Stimulated activated CD8-positive, alpha-beta memory T cell treated with anti-CD3 and anti-CD28 coated beads, Interleukin-4, amount 100 ng/mL, for 48 hours (primary cell): ENCODE measurements around the gene RARRES2.
A peak's percentile ranks its signal among the peaks of the same experiment; 100 is the strongest.

ENCODE experiments used
- DNase-seq: peaks from one replicate; pipeline ENCODE4 v3.0.0-alpha.2; 2020

Gene RARRES2

DNA sequence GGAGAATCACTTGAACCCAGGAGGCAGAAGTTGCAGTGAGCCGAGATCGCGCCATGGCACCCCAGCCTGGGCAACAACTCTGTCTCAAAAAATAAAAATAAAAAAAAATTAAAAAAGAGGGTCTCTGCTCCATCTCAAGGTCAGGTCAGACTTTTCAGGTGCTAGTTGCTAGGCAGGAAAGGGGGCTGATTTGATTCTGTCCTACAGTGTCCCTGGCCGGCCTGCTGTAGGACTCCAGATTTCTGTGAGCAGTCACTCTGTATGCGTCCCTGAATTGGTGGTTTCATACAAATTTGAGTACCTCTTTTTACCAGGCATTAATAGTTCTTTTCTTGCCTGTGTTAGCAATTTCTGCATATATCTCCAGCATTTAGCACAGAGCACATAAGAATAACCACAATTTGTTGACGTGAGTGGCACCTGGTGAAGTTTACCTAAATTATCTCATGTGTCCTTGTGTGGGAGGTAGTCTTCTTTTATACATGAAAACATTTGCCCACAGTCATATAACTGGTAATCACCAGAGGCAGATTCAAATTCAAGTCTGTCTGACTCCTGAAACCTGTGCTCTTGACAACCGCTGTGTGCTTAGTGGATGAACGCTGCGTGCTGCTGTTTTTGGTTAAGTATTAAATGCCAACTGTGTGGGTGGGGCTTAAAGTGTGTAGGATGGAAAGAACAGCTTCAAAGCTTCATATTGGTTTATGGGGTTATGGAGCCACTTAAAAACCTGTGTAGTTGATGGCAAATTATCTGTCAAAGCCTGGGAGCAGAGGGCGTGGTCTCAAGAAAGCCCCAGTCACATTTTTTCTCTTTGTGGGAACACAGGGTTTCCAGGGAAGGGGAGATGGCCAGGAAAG is 34.5 kb upstream of the RARRES2 start:
- peak; percentile 57 for DNase-seq

DNA sequence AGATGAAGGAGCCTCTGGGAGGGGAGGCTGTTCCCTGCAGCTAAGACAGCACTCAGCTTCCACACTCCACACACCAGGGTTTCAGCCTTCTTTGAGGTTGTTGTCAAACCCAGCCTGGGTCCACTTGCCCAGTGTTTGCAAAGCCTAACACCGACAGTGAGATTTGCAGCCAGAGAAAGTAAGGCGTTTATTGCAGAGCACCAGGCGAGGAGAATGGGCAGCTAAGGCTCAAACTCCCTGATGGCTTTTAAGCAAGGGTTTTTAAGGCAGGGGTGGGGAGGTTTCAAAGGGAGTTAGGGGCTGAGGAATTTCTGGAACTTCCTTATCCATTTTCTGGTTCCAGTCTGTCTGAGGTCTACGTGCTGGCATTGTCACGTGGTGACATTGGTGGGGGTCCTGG is 33.0 kb upstream of the RARRES2 start:
- DNase-seq, result no peak

DNA sequence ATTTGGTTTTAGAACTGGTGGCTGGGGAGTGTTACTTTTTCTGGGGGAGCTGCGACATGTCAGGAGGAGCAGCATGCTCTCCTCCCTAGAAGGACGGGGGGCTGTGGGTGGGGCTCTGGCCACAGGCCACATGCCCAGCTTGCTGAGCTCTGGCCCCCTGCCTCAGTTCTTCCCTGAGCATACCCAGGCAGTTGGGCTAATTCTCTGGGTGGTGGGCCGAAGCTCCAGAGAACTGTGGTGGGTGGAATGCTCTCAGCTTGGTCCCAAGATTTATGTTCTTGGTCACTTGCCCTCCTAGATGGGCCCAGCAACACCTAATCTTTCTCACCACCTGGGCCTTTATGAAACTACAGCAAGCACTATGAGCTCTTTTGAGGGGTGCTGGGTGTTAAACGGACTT is 32.6 kb upstream of the RARRES2 start:
- DNase-seq, result no peak

DNA sequence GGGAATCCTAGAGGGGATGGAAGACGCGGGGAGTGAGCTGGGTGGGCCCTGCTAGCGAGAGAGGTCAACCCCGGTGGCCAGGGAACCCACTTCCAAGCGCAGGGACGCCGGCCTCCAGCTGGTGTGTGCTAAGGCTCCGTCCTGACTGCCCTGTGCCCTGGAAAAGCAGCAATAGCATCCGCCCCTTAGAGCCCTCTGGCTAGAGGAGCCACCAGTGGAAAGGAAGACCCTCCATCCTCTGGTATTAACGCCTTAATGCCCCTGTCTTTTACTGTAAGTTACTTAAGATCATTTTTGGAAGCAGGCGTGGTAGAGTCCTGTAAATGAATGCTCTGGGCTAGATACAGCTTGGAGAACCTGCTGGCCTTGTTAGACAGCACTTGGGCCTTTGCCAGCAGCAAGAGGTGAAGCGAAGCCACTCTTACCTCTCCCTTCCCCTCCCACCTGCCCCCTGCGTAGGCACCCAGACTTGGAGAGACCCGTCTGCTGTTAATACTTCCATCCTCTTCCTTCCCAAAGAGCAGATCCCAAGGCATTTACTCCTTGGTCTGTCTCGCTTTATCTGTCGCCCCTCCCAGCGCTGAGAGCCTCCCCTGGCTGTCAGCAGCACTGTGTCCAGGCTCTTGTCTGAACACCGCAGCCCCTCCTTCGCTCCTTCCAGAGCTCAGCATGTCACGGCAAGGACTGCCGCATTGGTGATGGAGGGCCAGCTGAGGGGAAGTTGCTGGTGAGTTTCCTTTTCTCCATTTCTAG is 31.8 kb upstream of the RARRES2 start:
- DNase-seq, result peak; percentile 22

- peak; percentile 20 for DNase-seq
These were observed 31.0 kb upstream of the RARRES2 start for GRCh38 chr7:150372271-150373048.

DNA sequence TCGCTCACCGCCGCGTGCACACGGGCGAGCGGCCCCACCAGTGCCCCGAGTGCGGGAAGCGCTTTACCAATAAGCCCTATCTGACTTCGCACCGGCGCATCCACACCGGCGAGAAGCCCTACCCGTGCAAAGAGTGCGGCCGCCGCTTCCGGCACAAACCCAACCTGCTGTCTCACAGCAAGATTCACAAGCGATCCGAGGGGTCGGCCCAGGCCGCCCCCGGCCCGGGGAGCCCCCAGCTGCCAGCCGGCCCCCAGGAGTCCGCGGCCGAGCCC is 30.5 kb upstream of the RARRES2 start:
- DNase-seq, result no peak

DNA sequence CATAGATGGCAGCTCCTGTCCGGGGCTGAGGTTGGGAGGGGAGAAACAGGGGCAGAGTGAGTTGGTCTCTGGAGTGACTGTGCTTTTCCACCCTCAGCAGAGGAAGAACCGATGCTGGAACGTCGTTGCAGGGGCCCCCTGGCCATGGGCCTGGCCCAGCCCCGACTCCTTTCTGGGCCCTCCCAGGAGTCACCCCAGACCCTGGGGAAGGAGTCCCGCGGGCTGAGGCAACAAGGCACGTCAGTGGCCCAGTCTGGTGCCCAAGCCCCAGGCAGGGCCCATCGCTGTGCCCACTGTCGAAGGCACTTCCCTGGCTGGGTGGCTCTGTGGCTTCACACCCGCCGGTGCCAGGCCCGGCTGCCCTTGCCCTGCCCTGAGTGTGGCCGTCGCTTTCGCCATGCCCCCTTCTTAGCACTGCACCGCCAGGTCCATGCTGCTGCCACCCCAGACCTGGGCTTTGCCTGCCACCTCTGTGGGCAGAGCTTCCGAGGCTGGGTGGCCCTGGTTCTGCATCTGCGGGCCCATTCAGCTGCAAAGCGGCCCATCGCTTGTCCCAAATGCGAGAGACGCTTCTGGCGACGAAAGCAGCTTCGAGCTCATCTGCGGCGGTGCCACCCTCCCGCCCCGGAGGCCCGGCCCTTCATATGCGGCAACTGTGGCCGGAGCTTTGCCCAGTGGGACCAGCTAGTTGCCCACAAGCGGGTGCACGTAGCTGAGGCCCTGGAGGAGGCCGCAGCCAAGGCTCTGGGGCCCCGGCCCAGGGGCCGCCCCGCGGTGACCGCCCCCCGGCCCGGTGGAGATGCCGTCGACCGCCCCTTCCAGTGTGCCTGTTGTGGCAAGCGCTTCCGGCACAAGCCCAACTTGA is 29.9 kb upstream of the RARRES2 start:
- DNase-seq, result peak; percentile 17

DNA sequence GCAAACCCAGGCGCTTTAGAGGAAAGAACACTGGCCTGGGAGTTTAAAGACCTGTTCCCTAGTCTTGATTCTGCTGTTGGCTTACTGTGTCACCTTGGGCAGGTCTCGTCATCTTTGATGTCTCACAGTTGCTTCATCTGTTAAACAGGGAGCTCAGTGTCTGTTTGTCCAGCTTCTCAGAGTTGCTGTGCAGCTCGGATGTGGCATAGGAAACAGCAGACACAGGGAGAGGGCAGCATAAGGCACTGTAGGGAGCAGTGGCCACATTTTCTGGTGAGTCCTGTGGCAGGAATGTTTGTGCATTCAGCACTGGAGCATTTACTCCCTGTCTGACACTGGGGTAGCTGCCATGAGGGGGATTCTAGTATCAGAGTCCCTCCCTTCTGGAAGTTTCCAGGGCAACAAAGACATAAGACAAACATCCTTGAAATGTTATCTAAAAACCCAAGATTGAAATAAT is 29.2 kb upstream of the RARRES2 start:
- DNase-seq, result no peak

DNA sequence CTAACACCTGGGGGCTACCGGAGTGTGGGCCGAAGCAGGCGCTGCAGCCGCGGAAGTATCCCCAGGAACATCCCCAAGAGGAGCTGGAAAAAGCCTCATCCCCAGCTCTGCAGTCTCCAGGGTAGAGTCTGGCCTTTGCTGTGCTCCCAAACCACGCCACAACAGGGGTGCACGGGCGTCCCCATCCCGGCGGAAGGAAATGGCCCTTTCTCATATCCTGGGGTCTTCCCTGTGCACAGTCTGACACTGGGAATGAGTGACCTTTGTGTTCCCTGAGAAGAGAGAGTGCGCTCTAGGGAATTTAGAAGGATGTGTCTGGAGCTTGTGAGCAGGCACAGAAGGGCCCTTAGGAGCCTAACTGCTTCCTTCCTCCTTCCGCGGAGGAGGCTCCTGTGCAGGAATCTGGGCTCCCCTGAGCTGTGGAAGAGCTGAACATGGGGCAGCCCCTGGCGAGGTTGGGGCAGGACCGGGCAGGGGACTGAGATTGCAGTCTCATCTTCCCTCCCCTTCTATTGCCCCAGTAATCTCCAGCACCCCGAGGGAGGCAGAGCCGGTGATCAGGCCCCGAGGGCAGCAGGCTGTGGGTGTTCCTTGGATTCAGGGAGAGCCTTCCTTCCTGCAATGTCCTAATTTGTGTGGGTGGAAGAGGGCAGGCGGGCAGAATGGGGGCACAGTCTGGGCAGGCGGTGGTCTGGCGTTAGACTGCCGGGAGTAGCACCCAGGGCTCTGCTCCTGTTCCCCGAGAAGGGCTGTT is 28.5 kb upstream of the RARRES2 start:
- no peak for DNase-seq

GRCh38 chr7:150368884-150369747 is 27.7 kb upstream of the RARRES2 start:
- DNase-seq, result peak; percentile 58

GRCh38 chr7:150368096-150368883 is 26.9 kb upstream of the RARRES2 start, which contains the start of gene REPIN1:
REPIN1 (plus strand) TSS chr7:150368822; CDS start chr7:150369712, 890 bp downstream.
- peak; percentile 89 for DNase-seq

DNA sequence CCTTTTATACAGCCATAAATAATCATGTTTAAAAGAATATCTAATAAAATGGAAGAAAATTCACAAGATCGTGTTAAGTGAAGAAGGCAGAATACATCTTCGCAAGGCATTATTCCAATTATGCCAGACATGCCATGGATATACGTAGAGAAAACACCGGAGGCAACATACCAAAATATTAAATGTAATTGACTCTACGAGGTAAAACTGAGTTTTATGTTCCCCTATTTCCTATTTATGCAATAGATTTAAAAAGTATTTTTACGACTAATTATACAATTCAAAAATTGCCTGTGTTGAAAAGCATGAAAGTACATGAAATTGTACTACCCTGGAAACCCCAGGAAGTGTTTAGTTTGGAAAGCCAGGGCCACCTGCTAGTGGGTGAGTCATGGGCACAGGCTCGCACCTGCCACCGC is 26.3 kb upstream of the RARRES2 start:
- no peak for DNase-seq

GRCh38 chr7:150365673-150366398 is 24.4 kb upstream of the RARRES2 start:
- no peak for DNase-seq

GRCh38 chr7:150365194-150365593 is 23.8 kb upstream of the RARRES2 start:
- no peak for DNase-seq

- DNase-seq, result no peak
These were observed 22.4 kb upstream of the RARRES2 start for GRCh38 chr7:150363872-150364271.

- no peak for DNase-seq
These were observed 21.9 kb upstream of the RARRES2 start for GRCh38 chr7:150363370-150363769.

DNA sequence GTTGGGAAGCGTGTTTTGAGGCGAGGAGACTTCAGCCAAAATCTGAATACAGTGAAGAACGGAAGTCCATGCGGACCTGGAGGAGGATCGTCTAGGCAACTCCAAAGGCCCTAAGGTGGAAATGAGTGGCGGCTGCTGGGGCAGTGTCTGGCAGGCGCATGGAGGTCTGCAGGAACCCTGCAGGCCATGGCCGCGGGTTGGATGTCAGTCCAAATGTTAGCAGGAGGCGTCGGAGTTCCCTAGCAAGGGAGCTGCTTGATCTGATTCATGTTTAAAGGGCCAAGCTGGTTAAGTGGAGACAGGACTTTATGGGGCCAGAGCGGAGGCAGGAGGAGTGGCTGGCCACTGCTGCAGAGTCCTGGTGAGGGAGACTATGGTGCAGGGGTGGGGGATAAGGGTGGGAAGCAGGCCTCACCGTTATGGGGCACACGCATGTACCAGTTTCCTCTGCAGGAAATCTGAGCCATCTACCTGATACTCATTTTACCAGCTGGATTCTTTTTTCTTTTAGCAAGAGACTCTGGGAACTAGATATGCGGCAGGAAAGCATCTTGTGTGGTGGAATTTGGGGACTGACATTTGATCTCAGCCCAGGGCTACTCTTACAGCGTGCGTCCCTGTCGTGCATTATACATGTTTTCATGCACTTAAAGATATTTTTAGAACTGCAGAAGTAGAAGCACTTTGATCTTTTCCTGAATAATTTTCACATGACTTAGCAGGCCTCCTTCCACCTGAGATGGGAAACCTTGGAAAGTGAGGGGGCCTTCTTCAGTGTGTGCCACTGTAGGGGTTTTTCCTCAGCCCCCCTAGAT is 20.6 kb upstream of the RARRES2 start:
- no peak for DNase-seq

- DNase-seq, result no peak
These were observed 20.0 kb upstream of the RARRES2 start for GRCh38 chr7:150361402-150361801.
